COLO668 (cell line): ENCODE measurements around the gene RHBDF1.

ENCODE experiments used
- DNase-seq: peaks from one replicate; lab custom pipeline; 2025; ENCODE audit not compliant: unreplicated experiment; lab: John Stamatoyannopoulos, UW

The RHBDF1 gene, protein sequence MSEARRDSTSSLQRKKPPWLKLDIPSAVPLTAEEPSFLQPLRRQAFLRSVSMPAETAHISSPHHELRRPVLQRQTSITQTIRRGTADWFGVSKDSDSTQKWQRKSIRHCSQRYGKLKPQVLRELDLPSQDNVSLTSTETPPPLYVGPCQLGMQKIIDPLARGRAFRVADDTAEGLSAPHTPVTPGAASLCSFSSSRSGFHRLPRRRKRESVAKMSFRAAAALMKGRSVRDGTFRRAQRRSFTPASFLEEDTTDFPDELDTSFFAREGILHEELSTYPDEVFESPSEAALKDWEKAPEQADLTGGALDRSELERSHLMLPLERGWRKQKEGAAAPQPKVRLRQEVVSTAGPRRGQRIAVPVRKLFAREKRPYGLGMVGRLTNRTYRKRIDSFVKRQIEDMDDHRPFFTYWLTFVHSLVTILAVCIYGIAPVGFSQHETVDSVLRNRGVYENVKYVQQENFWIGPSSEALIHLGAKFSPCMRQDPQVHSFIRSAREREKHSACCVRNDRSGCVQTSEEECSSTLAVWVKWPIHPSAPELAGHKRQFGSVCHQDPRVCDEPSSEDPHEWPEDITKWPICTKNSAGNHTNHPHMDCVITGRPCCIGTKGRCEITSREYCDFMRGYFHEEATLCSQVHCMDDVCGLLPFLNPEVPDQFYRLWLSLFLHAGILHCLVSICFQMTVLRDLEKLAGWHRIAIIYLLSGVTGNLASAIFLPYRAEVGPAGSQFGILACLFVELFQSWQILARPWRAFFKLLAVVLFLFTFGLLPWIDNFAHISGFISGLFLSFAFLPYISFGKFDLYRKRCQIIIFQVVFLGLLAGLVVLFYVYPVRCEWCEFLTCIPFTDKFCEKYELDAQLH

DNA sequence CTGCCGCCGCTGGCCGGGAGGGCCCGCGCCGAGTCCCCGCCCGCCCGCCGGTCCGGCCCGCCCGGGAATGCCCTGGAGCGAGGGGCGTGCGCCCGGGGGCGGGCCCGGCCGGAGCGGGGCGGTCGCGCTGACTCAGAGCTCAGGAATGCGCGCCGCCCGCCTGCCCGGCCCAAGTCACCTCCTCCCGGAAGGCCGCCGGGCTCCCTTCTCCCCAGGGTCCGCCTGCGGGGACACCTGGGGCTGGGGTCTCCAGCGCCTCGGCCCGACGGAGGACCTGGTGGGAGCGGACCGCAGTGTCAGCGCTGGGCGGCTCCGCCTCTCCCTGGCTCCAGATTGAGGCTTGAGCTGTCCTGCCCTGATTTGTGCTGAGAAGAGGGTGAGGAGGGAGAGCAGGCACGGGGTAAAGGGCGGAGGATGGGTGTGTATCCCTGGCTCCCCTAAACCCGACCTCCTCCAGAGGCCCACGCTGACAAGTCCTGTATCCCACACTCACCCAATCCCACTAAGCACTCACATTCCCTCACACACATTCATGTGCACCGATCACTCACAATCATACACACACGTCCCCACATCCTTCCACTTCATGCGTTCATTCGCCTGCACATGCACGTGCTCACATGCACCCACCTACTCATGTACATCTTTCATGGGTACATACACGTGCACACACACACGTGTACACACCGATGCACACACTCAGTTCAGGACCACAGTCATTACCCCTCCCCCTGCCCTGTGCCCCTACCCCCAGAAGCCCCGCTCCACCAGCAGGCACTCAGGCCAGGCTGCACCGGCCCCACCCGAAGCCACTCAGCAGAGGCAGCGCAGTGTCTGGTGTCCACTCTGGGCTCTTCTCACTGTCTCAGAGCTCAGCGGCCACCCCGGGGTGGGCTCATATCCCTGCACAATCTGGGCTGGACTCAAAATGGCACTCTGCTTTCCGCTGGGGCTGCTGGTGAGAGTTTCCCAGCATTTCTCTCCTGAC is at the start of gene RHBDF1:
RHBDF1 (minus strand) TSS at position 71 of the 988 bp plus-strand sequence. CDS start 7,616 bp downstream, outside the sequence.
- peak; percentile 14 for DNase-seq

DNA sequence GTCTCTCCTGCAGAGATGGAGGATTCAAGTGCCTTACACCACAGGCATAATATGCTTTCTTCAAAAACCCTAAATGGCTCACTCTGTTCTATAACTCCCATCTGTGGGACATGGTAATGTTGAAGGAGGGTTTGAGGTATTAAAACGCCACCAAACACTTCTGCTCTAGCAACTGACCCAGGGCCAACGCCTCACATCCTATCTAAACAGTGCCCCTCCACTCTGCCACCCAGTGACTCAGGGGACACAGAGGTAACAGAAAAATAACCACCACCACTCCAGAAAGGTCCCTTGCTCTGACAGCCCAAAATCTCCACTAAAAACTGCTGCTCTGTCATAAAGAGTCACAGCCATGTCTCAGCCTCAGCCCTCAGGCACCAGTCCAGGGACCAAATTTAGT is 48.3 kb upstream of the RHBDF1 start:
- no peak for DNase-seq

- DNase-seq = no peak
These were observed 47.5 kb upstream of the RHBDF1 start for GRCh38 chr16:119835-120491.

DNA sequence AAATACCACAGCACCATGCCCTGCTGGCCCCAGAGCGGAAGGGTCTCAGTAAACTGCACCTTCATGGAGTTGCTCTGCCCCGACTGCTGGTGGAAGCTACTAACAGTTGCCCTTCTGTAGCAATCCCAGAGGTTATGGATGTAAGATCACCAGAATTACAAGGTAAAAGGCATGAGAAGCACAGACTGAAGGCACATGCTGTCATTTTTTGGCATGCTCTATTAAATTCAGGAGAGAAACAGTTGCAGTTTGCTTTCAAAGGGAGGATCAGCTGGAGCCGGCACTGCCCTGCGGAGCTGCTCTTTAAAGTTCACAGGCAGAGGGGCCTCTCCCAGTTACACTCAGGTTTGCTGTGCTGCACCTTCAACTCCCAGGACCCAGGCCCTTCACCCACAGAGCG is 46.9 kb upstream of the RHBDF1 start:
- no peak for DNase-seq

GRCh38 chr16:118857-119256 is 46.4 kb upstream of the RHBDF1 start:
- peak; percentile 39 for DNase-seq

DNA sequence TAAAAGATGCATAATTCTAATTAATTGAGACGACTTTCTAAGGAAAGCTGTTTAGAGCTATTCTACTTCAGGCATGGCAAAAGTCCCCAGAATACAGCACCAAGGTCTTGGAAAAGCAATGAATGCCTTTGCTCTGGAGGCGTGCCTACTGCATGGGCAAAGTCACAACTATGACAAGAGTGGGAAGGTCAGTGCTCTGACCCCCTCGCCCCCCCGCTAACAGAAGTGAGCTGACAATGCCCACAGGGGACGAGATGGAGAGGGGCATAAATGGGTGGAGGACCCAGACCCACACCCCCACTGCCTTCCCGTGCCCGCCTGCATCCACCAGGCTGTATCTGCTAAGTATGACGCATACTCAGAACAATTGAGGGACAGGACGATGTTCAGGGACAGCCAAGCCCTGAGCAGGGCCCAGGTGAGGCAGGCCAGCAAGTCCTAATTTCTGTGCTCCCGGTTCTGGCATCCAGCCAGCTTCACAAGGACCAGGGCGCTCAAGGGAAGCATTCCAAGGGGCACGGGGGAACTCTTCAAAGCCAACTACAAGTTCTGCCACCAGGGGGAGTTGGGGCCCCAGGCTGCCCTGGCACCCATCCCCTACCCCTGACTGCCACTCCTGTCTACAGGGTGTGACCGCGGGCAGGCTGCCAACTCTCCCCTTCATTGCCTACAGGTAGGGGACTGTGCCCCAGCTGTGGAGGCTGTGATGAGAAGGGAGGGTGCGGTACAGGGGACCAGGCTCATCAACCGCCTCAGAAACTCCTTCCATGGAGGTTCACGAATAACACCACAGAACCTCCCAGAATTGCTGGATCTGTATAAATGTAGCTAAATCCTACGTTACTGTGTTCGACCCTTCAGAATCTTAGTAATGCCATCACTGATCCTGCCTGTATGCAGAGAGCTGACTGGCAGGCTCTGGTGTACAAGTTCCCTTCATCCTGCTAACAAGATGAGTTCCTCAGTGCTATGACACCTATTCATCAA is 45.2 kb upstream of the RHBDF1 start:
- DNase-seq = peak; percentile 94

DNA sequence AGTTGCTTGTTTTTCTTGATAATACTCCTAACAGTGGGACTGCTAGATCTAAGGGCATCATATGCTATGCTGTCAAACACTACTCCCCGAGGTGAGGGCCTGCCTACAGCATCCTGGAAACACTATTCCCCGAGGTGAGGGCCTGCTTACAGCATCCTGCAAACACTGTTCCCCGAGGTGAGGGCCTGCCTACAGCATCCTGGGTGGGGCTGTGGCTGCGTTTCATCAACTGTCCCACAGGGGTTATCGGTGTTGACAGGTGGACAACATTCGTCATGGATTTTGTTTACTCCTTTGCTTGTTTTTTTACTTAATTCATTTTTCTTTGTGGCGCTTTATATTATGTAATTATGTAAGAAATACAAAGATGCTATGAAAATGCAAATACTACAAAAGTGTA is 43.6 kb upstream of the RHBDF1 start:
- DNase-seq = no peak

DNA sequence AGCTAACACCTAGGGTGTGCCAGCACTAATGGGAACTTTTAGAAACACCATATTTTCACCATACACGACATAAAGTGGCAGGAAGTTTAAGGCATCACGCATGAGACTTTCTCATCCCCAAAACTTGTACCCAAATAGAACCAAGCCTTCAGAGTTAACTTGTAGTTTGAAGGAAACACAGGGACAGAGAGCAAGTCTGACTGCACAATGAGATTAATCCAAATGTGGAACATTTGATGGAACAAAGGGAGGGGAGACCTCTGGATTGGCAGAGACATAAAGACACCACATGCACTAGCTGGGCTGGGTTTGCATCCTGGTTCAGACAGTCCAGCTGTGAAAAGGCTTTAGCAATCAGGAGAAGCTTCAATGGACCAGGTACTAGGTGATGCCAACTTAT is 41.9 kb upstream of the RHBDF1 start:
- no peak for DNase-seq

GRCh38 chr16:112153-112840 is 39.9 kb upstream of the RHBDF1 start:
- no peak for DNase-seq

- peak; percentile 50 for DNase-seq
These were observed 34.3 kb upstream of the RHBDF1 start for GRCh38 chr16:106623-107324.

DNA sequence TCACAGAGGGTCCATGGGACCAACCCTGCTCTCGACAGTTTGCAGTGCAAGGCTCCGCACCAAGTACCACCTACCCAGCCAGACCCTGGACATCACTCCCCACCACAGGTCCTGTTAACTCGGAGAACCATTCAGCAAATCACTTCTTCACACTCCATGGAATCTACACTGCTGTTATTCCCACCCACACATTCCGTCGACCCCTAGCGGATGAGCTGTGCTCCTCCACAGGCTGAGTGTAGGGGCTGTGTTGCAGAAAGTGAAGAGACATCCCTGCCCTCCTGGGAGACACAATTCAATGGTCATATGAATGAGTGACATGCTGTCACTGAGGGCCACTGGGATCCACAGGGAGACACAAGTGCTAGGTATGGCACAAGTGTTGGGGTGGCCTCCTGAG is 33.1 kb upstream of the RHBDF1 start:
- no peak for DNase-seq

DNA sequence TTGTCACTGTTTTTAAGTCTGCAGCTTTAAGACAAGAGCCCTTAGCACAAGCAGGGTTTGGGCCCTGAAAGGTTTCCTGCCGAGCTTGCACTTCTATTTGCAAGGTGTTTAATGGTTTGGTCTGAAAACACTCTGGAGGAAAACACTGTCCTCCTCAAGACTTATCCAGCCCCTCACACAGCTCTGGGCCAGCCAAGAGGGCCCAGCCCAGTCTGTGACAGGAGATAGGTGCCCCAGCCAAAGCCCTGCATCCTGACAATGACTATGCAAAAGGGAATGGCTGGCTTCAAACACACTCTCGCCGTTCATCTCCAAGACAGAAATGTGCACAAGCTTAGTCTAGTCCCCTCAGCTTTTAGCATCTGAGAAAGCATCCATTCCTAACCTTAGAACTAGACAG is 32.5 kb upstream of the RHBDF1 start:
- DNase-seq = no peak

- no peak for DNase-seq
These were observed 31.9 kb upstream of the RHBDF1 start for GRCh38 chr16:104355-104754.

DNA sequence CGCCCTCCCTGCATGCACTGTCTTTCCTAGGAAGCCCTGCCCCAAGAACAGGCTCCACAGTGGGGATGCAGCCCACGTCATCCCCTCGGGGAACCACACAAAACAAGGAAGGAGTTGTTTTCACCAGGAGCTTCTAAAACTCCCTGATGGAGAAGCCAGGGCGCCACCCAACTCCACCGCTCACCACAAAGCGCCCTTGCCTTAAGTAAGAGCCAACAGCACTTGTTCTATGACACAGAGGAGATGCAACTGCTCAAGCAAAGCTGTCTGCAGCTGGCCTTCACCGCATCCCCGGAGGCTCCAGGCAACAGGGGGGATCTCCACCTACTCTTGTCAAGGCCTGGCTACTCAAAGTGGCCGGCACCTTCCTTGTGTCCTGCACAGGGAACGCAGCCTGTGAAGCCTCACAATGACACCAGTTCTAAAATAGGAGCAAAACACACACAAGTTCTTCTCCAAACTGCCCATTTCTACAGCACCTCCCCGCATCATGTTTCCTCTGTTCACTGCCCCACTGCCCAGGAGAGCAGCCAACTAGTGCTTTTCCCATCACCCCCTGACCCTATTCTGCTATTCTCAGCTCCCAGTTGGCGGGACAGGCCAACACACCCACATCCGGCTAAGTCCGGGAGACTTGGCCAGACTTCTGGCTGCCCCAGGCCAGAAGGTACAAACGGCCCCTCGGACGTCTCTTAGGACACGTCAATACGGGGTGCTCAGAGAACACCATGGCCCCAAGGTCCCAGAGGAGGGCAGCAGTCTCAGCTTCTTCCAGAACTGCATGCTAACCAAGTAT is 29.8 kb upstream of the RHBDF1 start:
- no peak for DNase-seq

DNA sequence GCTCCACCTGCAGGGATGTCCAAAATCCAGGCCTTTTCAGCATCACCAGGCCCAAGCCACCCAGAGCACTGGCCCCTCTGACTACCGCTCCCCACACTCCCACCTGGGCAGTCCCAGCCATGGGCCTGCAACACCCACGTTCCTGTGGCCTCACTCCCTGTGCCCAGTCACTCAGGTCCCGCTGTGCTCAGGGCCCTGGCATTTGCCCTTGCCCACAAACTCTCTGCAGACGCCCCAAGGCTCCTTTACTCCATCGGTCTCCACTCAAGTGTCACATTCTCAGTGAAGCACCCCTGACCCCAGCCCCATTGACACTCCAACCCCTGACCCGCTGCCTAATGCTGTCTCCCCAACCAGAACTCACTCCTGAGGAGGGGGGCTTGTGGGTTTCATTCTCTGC is 29.2 kb upstream of the RHBDF1 start:
- DNase-seq = no peak

GRCh38 chr16:100989-101388 is 28.6 kb upstream of the RHBDF1 start:
- DNase-seq = no peak

DNA sequence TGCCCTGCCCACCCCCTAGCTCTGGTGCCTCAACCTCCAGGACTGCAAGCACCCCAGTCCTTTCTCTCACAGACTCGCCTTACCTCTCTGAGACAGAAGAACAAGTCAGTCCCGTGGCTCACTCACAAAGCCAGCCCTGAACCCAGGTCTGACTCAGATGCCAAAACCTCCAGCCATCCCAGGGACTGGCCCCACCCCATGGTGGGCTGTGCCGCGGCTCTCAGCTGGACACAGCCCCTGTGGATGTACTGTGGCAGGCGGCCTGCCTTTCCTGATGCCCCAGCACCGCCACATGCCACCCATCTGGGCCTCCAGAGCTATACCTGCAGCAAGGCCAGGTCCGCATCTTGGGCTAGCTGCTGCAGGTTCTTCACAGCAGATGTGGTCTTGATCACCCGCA is 25.4 kb upstream of the RHBDF1 start:
- DNase-seq = no peak
